Esophagus muscularis mucosa (tissue), 4 donors: ENCODE data around the gene XRCC4. TPM values are rescaled to one million over a fixed set of nuclear protein-coding genes. Genes with fewer than 3 reads are reported as not detected.

Experiments
- DNase-seq: peaks from one replicate; pipeline ENCODE4 v3.0.0-alpha.2; 2017; ENCODE audit errors: extremely low spot score
- H3K27ac ChIP-seq, 4 donors: fragments of 200-600 bp; sonication (generic); replicated peaks in 1 of 4; 1 replicate in 3 of 4; 2 replicates in 1 of 4; pipeline ENCODE4 v1.5.1; 2016 to 2019; ENCODE audit warnings: mild to moderate bottlenecking in 1 of 4
- H3K27me3 ChIP-seq, 4 donors: fragments of 200-600 bp; sonication (generic); one replicate each; pipeline versions ENCODE4 v1.5.1 to v1.6.0; 2016 to 2019
- H3K36me3 ChIP-seq, 4 donors: fragments of 200-600 bp; sonication (generic); one replicate each; pipeline ENCODE4 v1.5.1; 2016 to 2019
- H3K4me1 ChIP-seq, 4 donors: fragments of 200-600 bp; sonication (generic); one replicate each; pipeline ENCODE4 v1.5.1; 2016 to 2019
- H3K4me3 ChIP-seq, 4 donors: fragments of 200-600 bp; sonication (generic); 1 replicate in 2 of 4; 2 replicates in 2 of 4; pipeline ENCODE4 v1.5.1; 2016 to 2019; ENCODE audit warnings: mild to moderate bottlenecking in 4 of 4, moderate library complexity in 1 of 4
- H3K9me3 ChIP-seq, 4 donors: fragments of 200-600 bp; sonication (generic); 1 replicate in 3 of 4; 2 replicates in 1 of 4; pipeline ENCODE4 v1.5.1; 2016 to 2019
- CTCF ChIP-seq, 3 experiments: fragments of 200-600 bp in 2 of 3; fragments of 450-650 bp in 1 of 3; sonication (generic) in 2 of 3; IDR thresholded peaks; one replicate each; pipeline ENCODE4 v1.5.1; 2017 to 2019; ENCODE audit warnings: antibody characterized with exemption in 3 of 3, mild to moderate bottlenecking in 2 of 3, moderate library complexity in 1 of 3
- EP300 ChIP-seq: sonication (generic); formaldehyde crosslinking; IDR thresholded peaks from one replicate; pipeline ENCODE4 v1.6.1; 2017; ENCODE audit warnings: antibody characterized with exemption
- POLR2A ChIP-seq: fragments of 450-650 bp; IDR thresholded peaks from one replicate; pipeline ENCODE4 v1.6.1; 2017; ENCODE audit warnings: antibody characterized with exemption, moderate library complexity, mild to moderate bottlenecking, low read depth
- POLR2AphosphoS5 ChIP-seq, 2 donors: sonication (generic); formaldehyde crosslinking; IDR thresholded peaks; one replicate each; pipeline ENCODE4 v1.6.1; 2017; ENCODE audit warnings: antibody characterized with exemption in 2 of 2
- WGBS: methylation state at CpG from one replicate; pipeline ENCODE4 v1.1.5; 2018; 5-methylcytosine and 5-hydroxymethylcytosine counted together
- intact Hi-C: fragments of 100-400 bp; cut with DNase I; formaldehyde crosslinking; loops from one replicate; pipeline ENCODE4 v1.15.1; 2023
- total RNA-seq, 4 donors: library from RNA; depleted of rRNA; stranded (reverse); fragments of >200 nt; gene quantifications; one replicate each; pipeline versions ENCODE4 v1.1.0 to v1.2.1, GENCODE V29; 2016

Gene XRCC4
- 1 to 10 TPM; 4.5 to 7.1 (median 5.3) TPM for total RNA-seq

- DNase-seq: peak; percentile 99
- no peaks in the 10 kb centered on the region for H3K9me3 ChIP-seq
- under 1% methylated on average over 41 of the region's 44 CpGs for WGBS
- H3K4me3 ChIP-seq: peak within 1 kb of the TSS; percentile 69 to 94 (median 84)
- intact Hi-C loops: no loop called here
- TF ChIP-seq POLR2A (peak; percentile 49), CTCF (IDR thresholded peaks at IDR 0.05) (no peak), EP300 (no peak), POLR2AphosphoS5 (IDR thresholded peaks at IDR 0.05) (peak; percentile 90 to 95)
- H3K27ac ChIP-seq: peak within 1 kb of the TSS; percentile 81 to 88 (median 87)
- H3K27me3 ChIP-seq: no peaks in the 10 kb centered on the region
- no peaks in the 10 kb centered on the region for H3K36me3 ChIP-seq
- peaks cover 28 to 54% (median 52%) of the 10 kb centered on the region in 4 donors for H3K4me1 ChIP-seq
These were observed at the start of gene XRCC4, which contains the start of gene TMEM167A for GRCh38 chr5:83076742-83077661. XRCC4 (plus strand) TSS chr5:83077547; CDS start chr5:83104920, 27,373 bp downstream. TMEM167A (minus strand) TSS chr5:83077394; CDS start chr5:83077323, 71 bp downstream.

- intact Hi-C loops: no loop called here
- DNase-seq: no peak
- Histone ChIP-seq H3K9me3 (no peaks in the 10 kb centered on the region), H3K27me3 (no peaks in the 10 kb centered on the region), H3K4me1 (no peaks in the 10 kb centered on the region), H3K4me3 (no peak overlapping the region), H3K36me3 (no peaks in the 10 kb centered on the region), H3K27ac (no peak overlapping the region)
- 84% methylated on average over 2 of the region's 2 CpGs for WGBS
- TF ChIP-seq EP300 (no peak), POLR2A (no peak), POLR2AphosphoS5 (IDR thresholded peaks at IDR 0.05) (no peak), CTCF (IDR thresholded peaks at IDR 0.05) (no peak)
These were observed 47.4 kb upstream of the XRCC4 start for GRCh38 chr5:83029912-83030311.

GRCh38 chr5:83031381-83031780 lies 46.0 kb upstream of the XRCC4 start:
- H3K27me3 ChIP-seq: no peaks in the 10 kb centered on the region
- H3K36me3 ChIP-seq: no peaks in the 10 kb centered on the region
- H3K27ac ChIP-seq: no peak overlapping the region
- H3K4me1 ChIP-seq: peaks cover 0 to 8% (median 4%) of the 10 kb centered on the region in 4 donors
- TF ChIP-seq CTCF (IDR thresholded peaks at IDR 0.05): no peak
- no peak for TF ChIP-seq POLR2AphosphoS5 (IDR thresholded peaks at IDR 0.05)
- TF ChIP-seq POLR2A: no peak
- intact Hi-C loops: no loop called here
- H3K4me3 ChIP-seq: no peak overlapping the region
- no peak for DNase-seq
- WGBS: 86% methylated on average over 1 of the region's 1 CpG
- no peaks in the 10 kb centered on the region for H3K9me3 ChIP-seq

- H3K27me3 ChIP-seq: no peaks in the 10 kb centered on the region
- intact Hi-C loops: no loop called here
- H3K4me1 ChIP-seq: peaks cover 0 to 8% (median 4%) of the 10 kb centered on the region in 4 donors
- H3K36me3 ChIP-seq: no peaks in the 10 kb centered on the region
- no peak for TF ChIP-seq EP300
- no peak for TF ChIP-seq POLR2AphosphoS5 (IDR thresholded peaks at IDR 0.05)
- no peak for TF ChIP-seq CTCF (IDR thresholded peaks at IDR 0.05)
- TF ChIP-seq POLR2A: no peak
- WGBS: 75% methylated on average over 3 of the region's 3 CpGs
- H3K27ac ChIP-seq: no peak overlapping the region
- H3K9me3 ChIP-seq: no peaks in the 10 kb centered on the region
- no peak overlapping the region for H3K4me3 ChIP-seq
- DNase-seq: no peak
These were observed 43.3 kb upstream of the XRCC4 start for GRCh38 chr5:83034036-83034435.
